Endothelial cell of umbilical vein (primary cell): Measurements from ENCODE around the gene PODXL2.

Experiments
- CTCF ChIP-seq, 2 donors: IDR thresholded peaks; 1 replicate in 1 of 2; 2 replicates in 1 of 2; pipeline ENCODE4 v1.5.1; 2011; ENCODE audit warnings: low read length in 2 of 2, mild to moderate bottlenecking in 2 of 2, moderate library complexity in 2 of 2, control low read depth in 1 of 2, inconsistent platforms in 1 of 2, low read depth in 1 of 2; ENCODE audit not compliant: insufficient read depth in 1 of 2; ENCODE audit errors: extremely low read depth in 1 of 2
- MYC ChIP-seq: IDR thresholded peaks from one replicate; pipeline ENCODE4 v1.6.1; 2011; ENCODE audit warnings: mild to moderate bottlenecking, low read depth, low read length
- POLR2A ChIP-seq: IDR thresholded peaks from 2 replicates; pipeline ENCODE4 v1.6.1; 2012; ENCODE audit warnings: low read depth, mild to moderate bottlenecking, control low read depth, low read length

- TF ChIP-seq CTCF (IDR thresholded peaks at IDR 0.05; ENCODE audit: extremely low read depth in 1 of 2, insufficient read depth in 1 of 2, low read depth in 1 of 2, low read length in 2 of 2) (no peak), MYC (no peak), POLR2A (no peak)
These were observed 56.1 kb downstream of the PODXL2 start for GRCh38 chr3:127684871-127685707.
